ENCODE measurements around the gene FGGY.

Gene FGGY

DNA sequence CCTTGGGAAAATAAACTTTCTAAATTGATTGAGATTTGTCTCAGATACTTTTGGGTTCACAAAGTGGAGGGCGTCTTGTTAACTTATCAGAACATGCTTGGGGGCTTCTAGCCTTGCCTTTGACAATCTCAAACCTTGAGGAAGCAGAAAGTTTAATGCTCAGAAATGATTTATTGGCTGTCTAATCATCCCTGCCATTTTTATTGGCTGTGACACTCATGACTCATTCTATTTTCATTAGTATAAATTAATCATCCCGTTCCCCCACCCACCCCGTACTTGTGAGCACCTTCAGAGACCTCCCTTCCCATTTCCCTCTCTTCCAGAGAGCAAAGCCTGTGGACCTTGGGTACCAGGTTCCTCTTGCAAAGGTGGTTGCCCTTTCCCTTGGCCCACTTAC is 87.1 kb downstream of the FGGY start:
- Histone ChIP-seq H3K36me3 (ENCODE audit: insufficient read depth, low read length) (no peaks in the 10 kb centered on the region), H3K27ac (no peak overlapping the region), H3K9me3 (ENCODE audit: low read depth, low read length) (no peaks in the 10 kb centered on the region), H3K9ac (ENCODE audit: insufficient read length) (no peak overlapping the region), H3K4me3 (no peak overlapping the region)
- TF ChIP-seq EZH2 (IDR thresholded peaks at IDR 0.05) (no peak), POLR2AphosphoS5 (IDR thresholded peaks at IDR 0.05; ENCODE audit: borderline replicate concordance, low read depth, low read length) (no peak), FOXP2 (optimal IDR thresholded peaks at IDR 0.05; ENCODE audit: control extremely low read depth, extremely low read length, insufficient read depth) (no peak)
- no peak for DNase-seq (ENCODE audit: low read depth, low spot score)

DNA sequence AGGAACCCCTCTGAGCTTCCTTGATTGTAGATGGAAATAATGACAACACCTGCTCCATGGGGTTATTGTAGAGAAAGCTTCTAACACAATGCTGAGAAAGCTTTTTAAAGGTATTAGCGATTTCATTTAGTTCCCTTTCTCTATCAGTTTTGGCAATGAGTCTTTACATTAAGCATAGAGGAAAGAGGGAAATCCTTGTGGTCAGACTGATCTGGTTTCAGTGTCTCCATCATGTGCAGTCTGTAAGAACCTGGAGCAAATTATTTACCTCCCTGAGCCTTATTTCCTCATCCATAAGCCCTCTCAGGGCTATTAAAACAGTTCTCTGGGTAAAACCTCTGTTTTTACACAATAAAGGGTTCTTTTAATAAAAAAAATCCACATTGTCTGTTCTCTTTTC is 87.5 kb downstream of the FGGY start:
- H3K27ac ChIP-seq: no peak overlapping the region
- no peak overlapping the region for H3K4me3 ChIP-seq
- H3K36me3 ChIP-seq (ENCODE audit: insufficient read depth, low read length): no peaks in the 10 kb centered on the region
- DNase-seq (ENCODE audit: low read depth, low spot score): no peak
- no peak overlapping the region for H3K9ac ChIP-seq (ENCODE audit: insufficient read length)
- TF ChIP-seq EZH2 (IDR thresholded peaks at IDR 0.05) (no peak), POLR2AphosphoS5 (IDR thresholded peaks at IDR 0.05; ENCODE audit: borderline replicate concordance, low read depth, low read length) (no peak), FOXP2 (optimal IDR thresholded peaks at IDR 0.05; ENCODE audit: control extremely low read depth, extremely low read length, insufficient read depth) (no peak)
- H3K9me3 ChIP-seq (ENCODE audit: low read depth, low read length): no peaks in the 10 kb centered on the region

DNA sequence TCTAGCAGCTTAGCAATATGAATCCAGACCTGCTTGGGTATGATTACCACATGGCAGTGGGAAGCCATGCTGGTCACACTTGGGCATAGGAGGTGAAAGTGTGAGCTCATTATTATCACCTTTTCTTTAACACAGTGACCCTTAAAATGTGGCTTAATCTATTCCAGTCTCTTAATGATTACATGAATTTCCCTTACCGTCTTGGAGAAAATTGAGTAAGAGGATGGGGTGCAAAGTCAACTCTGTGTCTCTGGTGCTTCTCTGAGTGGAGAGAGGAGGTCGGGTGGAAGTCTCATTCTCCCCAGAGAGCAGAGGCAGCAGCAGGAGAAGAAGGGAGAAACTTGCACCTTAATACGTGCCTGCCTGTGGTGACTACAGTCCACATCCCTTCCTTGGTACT is 91.3 kb downstream of the FGGY start:
- H3K9me3 ChIP-seq (ENCODE audit: low read depth, low read length): no peaks in the 10 kb centered on the region
- H3K36me3 ChIP-seq (ENCODE audit: insufficient read depth, low read length): no peaks in the 10 kb centered on the region
- no peak for DNase-seq (ENCODE audit: low read depth, low spot score)
- no peak overlapping the region for H3K4me3 ChIP-seq
- no peak overlapping the region for H3K9ac ChIP-seq (ENCODE audit: insufficient read length)
- no peak for TF ChIP-seq POLR2AphosphoS5 (IDR thresholded peaks at IDR 0.05; ENCODE audit: borderline replicate concordance, low read depth, low read length)
- TF ChIP-seq FOXP2 (optimal IDR thresholded peaks at IDR 0.05; ENCODE audit: control extremely low read depth, extremely low read length, insufficient read depth): no peak
- no peak for TF ChIP-seq EZH2 (IDR thresholded peaks at IDR 0.05)
- H3K27ac ChIP-seq: no peak overlapping the region

DNA sequence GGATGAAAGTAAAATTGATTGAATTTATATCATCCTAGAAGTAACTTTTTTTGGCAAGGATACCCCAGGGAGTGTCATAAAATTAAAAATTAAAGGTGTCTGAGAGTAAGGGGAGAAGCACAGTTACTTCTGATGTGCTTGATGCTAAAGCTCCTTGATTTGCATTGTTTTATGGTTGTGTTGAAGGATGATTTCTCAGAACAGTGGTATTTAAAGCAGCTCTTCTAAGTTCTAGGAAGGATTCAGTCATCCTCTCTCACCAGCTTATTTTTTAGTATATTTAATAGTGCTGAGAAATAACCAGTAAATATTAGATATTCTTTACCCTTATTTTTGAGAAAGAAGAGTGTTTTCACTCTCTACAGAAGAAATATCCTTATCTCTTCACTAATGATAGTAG is 93.0 kb downstream of the FGGY start:
- Histone ChIP-seq H3K27ac (no peak overlapping the region), H3K9me3 (ENCODE audit: low read depth, low read length) (no peaks in the 10 kb centered on the region), H3K9ac (ENCODE audit: insufficient read length) (no peak overlapping the region), H3K4me3 (no peak overlapping the region), H3K36me3 (ENCODE audit: insufficient read depth, low read length) (no peaks in the 10 kb centered on the region)
- TF ChIP-seq POLR2AphosphoS5 (IDR thresholded peaks at IDR 0.05; ENCODE audit: borderline replicate concordance, low read depth, low read length) (no peak), EZH2 (IDR thresholded peaks at IDR 0.05) (no peak), FOXP2 (optimal IDR thresholded peaks at IDR 0.05; ENCODE audit: control extremely low read depth, extremely low read length, insufficient read depth) (no peak)
- DNase-seq (ENCODE audit: low read depth, low spot score): no peak

DNA sequence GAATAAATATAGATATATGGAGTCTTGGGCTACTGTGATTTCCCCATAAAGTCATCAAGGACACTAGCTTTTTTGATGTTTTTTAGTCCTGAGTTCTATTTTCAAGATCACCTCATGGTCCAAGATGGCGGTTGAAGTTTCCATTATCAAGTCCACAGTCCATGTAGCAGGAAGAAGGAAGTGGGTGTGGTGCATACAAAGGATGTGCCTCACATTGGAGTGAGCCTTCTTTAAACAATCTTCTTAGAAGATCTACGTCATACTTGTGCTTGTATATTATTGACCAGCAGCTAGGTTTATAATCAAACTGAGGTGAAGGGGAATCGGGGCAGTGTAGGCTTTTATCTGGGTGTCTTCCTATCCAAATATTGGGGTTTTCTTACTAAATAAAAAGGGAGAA is 93.4 kb downstream of the FGGY start:
- no peak overlapping the region for H3K4me3 ChIP-seq
- no peak for TF ChIP-seq EZH2 (IDR thresholded peaks at IDR 0.05)
- TF ChIP-seq FOXP2 (optimal IDR thresholded peaks at IDR 0.05; ENCODE audit: control extremely low read depth, extremely low read length, insufficient read depth): no peak
- TF ChIP-seq POLR2AphosphoS5 (IDR thresholded peaks at IDR 0.05; ENCODE audit: borderline replicate concordance, low read depth, low read length): no peak
- DNase-seq (ENCODE audit: low read depth, low spot score): no peak
- H3K9me3 ChIP-seq (ENCODE audit: low read depth, low read length): no peaks in the 10 kb centered on the region
- H3K9ac ChIP-seq (ENCODE audit: insufficient read length): no peak overlapping the region
- no peak overlapping the region for H3K27ac ChIP-seq
- H3K36me3 ChIP-seq (ENCODE audit: insufficient read depth, low read length): no peaks in the 10 kb centered on the region

DNA sequence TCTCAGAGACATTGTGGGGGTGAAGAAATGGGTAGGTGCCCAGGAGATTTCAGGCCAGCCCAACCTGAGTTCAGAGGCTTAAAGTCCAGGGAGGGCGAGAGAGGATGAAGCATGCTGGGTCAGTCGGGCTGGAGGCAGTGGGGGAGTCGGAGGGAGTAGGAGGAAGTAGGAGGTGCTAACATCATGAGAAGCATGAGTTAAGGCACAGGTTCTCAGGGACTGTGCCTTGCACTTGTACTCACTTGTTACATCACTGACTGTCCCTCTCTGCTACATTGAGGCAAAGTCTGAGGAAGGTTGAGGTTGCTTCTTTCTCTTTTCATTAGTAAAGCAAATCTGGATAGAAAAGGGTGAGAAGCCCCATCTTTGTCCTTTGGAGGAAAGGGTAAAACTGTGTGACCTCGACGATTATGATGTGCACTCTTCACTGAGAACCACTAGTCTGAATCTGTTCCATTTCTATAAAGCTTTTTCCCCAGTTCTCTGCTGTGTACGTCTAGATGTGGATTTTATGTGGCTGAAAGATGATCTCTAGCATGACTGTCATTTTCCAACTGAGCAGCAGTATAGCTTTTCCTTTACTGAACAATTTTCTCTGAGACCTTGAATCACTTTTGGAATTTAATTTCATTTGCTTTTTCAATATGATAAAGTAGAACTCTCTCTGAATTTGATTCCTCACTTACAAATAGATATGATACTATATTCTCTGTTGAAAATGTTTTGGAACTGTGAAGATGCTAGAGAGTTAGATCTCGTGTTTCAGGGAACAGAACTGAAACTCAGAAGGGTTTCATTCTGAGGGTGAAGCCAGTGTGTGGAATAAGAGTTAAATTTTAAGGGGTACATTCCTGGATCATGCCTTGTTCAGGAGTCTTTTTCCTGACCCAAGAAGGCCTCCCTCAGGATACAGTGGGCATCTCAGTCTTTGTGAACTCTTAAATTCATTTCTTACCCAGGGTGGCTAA is 94.6 kb downstream of the FGGY start:
- H3K36me3 ChIP-seq (ENCODE audit: insufficient read depth, low read length): no peaks in the 10 kb centered on the region
- H3K27ac ChIP-seq: no peak overlapping the region

DNA sequence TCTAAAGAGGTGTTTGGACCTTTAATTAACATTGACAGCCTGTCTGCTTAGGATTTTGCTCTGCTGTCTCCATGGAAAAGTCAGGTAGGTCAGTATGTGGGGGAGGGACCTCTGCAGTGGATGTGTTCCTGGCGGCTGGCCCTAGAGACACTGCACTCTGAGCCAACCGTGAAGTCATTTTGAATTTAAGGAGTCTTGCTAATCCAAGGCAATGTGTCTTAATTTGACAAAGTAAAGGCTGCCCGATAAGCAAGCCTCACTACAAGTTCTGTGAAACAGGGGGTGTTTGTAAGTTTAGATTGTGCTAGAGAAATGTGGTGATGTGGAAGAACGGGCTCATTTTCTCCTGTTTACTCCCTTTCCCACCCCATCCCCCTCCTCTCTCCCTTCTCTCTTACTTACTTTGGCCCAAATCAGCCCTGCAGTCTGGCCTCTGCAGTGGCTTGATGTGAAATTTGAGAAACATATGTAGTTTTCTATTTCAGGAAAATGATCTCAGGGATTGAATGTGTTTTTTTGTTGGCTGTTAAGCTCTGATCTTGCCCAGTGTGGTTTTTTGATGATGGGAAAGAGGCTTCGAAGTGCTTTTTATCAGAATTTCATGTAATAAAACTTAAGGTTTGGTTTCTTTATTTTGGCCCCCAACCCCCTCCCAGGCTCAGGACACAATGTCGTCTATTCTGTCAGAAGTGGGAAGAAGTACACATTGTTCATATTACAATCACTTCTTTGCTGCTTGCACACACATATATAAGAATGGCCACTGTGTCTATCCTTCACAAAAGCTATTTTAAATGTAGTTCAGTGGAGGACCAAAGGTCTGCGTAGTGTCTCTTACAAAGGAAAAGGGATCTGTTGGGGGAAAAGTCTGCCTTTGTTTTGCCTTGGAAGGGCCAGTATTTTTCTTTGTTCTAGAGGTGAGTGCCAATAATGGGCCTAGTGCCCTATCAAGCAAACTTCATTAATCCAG is 96.6 kb downstream of the FGGY start:
- no peak overlapping the region for H3K9ac ChIP-seq (ENCODE audit: insufficient read length)

More for the DNA sequence above, 94.6 kb downstream of the FGGY start:
- no peak for DNase-seq (ENCODE audit: low read depth, low spot score)
- no peaks in the 10 kb centered on the region for H3K9me3 ChIP-seq (ENCODE audit: low read depth, low read length)
- no peak overlapping the region for H3K4me3 ChIP-seq
- no peak for TF ChIP-seq FOXP2 (optimal IDR thresholded peaks at IDR 0.05; ENCODE audit: control extremely low read depth, extremely low read length, insufficient read depth)
- TF ChIP-seq POLR2AphosphoS5 (IDR thresholded peaks at IDR 0.05; ENCODE audit: borderline replicate concordance, low read depth, low read length): no peak
- no peak for TF ChIP-seq EZH2 (IDR thresholded peaks at IDR 0.05)
- no peak overlapping the region for H3K9ac ChIP-seq (ENCODE audit: insufficient read length)

More for the DNA sequence above, 96.6 kb downstream of the FGGY start:
- no peaks in the 10 kb centered on the region for H3K9me3 ChIP-seq (ENCODE audit: low read depth, low read length)
- no peaks in the 10 kb centered on the region for H3K36me3 ChIP-seq (ENCODE audit: insufficient read depth, low read length)
- TF ChIP-seq FOXP2 (optimal IDR thresholded peaks at IDR 0.05; ENCODE audit: control extremely low read depth, extremely low read length, insufficient read depth) (no peak), EZH2 (IDR thresholded peaks at IDR 0.05) (no peak), POLR2AphosphoS5 (IDR thresholded peaks at IDR 0.05; ENCODE audit: borderline replicate concordance, low read depth, low read length) (no peak)
- no peak overlapping the region for H3K27ac ChIP-seq
- no peak for DNase-seq (ENCODE audit: low read depth, low spot score)
- H3K4me3 ChIP-seq: no peak overlapping the region
